IMR-90 (cell line): ENCODE measurements around the gene PGF. TPM values are rescaled to one million over a fixed set of nuclear protein-coding genes. Genes with fewer than 3 reads are reported as not detected.

Experiments
- ATAC-seq: fragments of 200-7000 bp; cut with Tn5 transposase; 2 replicates; pipeline ENCODE4 v1.9.1; 2020; ENCODE audit warnings: low read depth, mild to moderate bottlenecking, moderate library complexity
- BruUV-seq: library from RNA; stranded (reverse); fragments of 400-500 nt; replicated peaks from 2 replicates; lab custom pipeline; 2021; lab: Mats Ljungman, UMichigan
- CTCF ChIA-PET: fragments of 300-600 bp; formaldehyde crosslinking; extraction: SDS; loops from one replicate; lab custom pipeline; 2021; ENCODE audit warnings: antibody characterized with exemption; lab: Yijun Ruan, JAX
- POLR2A ChIA-PET: fragments of 300-600 bp; sonication (Branson Sonifier 250); formaldehyde crosslinking; loops from one replicate; lab custom pipeline; 2022; ENCODE audit warnings: antibody characterized with exemption; ENCODE audit not compliant: unreplicated experiment; lab: Charles Lee
- DNase-seq: peaks from one replicate; pipeline ENCODE4 v3.0.0; 2013
- H2AFZ ChIP-seq: replicated peaks from 2 replicates; pipeline ENCODE3; 2013; ENCODE audit warnings: low read length, mild to moderate bottlenecking; ENCODE audit not compliant: poor library complexity
- H2AK5ac ChIP-seq: 2 replicates; pipeline ENCODE4 v1.6.1; 2013; ENCODE audit warnings: low read depth, low read length, inconsistent platforms
- H2AK9ac ChIP-seq: replicated peaks from 2 replicates; pipeline ENCODE3; 2013; ENCODE audit warnings: mild to moderate bottlenecking, low read depth, low read length, moderate library complexity; ENCODE audit not compliant: poor library complexity
- H2BK120ac ChIP-seq: 2 replicates; pipeline ENCODE4 v1.6.1; 2013; ENCODE audit warnings: low read depth, low read length, inconsistent platforms
- H2BK15ac ChIP-seq: 3 replicates; pipeline ENCODE4 v1.6.1; 2013; ENCODE audit warnings: low read depth, low read length, inconsistent platforms
- H2BK20ac ChIP-seq: 2 replicates; pipeline ENCODE4 v1.6.1; 2013; ENCODE audit warnings: low read depth, mild to moderate bottlenecking, inconsistent platforms, low read length, moderate library complexity
- H2BK5ac ChIP-seq: 2 replicates; pipeline ENCODE4 v1.6.1; 2013; ENCODE audit warnings: mild to moderate bottlenecking, low read depth, low read length, inconsistent platforms; ENCODE audit not compliant: poor library complexity, severe bottlenecking
- H3K14ac ChIP-seq: replicated peaks from 2 replicates; pipeline ENCODE4 v1.6.1; 2013; ENCODE audit warnings: low read depth, low read length, inconsistent platforms
- H3K18ac ChIP-seq: 2 replicates; pipeline ENCODE4 v1.6.1; 2013; ENCODE audit warnings: low read depth, low read length, control low read depth
- H3K23ac ChIP-seq: 2 replicates; pipeline ENCODE4 v1.6.1; 2013; ENCODE audit warnings: low read depth, low read length, inconsistent platforms
- H3K27ac ChIP-seq: 2 replicates; pipeline ENCODE4 v1.5.1; 2013; ENCODE audit warnings: mild to moderate bottlenecking, control low read depth, low read length; ENCODE audit not compliant: insufficient read depth
- H3K27me3 ChIP-seq: 2 replicates; pipeline ENCODE4 v1.6.1; 2013; ENCODE audit warnings: low read length; ENCODE audit not compliant: control insufficient read depth, insufficient read depth
- H3K36me3 ChIP-seq: 2 replicates; pipeline ENCODE4 v1.6.1; 2013; ENCODE audit warnings: low read length, mixed read lengths; ENCODE audit not compliant: control insufficient read depth, insufficient read depth
- H3K4ac ChIP-seq: 2 replicates; pipeline ENCODE4 v1.6.1; 2013; ENCODE audit warnings: low read depth, low read length, inconsistent platforms
- H3K4me1 ChIP-seq: 2 replicates; pipeline ENCODE4 v1.6.1; 2013; ENCODE audit warnings: low read length, mixed read lengths; ENCODE audit not compliant: control insufficient read depth, insufficient read depth
- H3K4me2 ChIP-seq: 2 replicates; pipeline ENCODE4 v1.6.1; 2013; ENCODE audit warnings: low read depth, mild to moderate bottlenecking, control low read depth, low read length, moderate library complexity
- H3K4me3 ChIP-seq: 2 replicates; pipeline ENCODE4 v1.5.1; 2013; ENCODE audit warnings: low read depth, mild to moderate bottlenecking, control low read depth, low read length, moderate library complexity; ENCODE audit not compliant: insufficient read depth
- H3K56ac ChIP-seq: 2 replicates; pipeline ENCODE4 v1.6.1; 2013; ENCODE audit warnings: low read length, inconsistent platforms; ENCODE audit not compliant: insufficient read depth; ENCODE audit errors: extremely low read depth
- H3K79me1 ChIP-seq, 2 experiments: 2 replicates each; pipeline ENCODE4 v1.6.1; 2013; ENCODE audit warnings: low read length in 2 of 2, inconsistent platforms in 1 of 2, low read depth in 1 of 2
- H3K9ac ChIP-seq: 2 replicates; pipeline ENCODE4 v1.6.1; 2013; ENCODE audit warnings: low read depth, low read length, control low read depth
- H3K9me1 ChIP-seq: 2 replicates; pipeline ENCODE4 v1.6.1; 2013; ENCODE audit warnings: low read length, inconsistent platforms; ENCODE audit not compliant: insufficient read depth
- H3K9me3 ChIP-seq: 2 replicates; pipeline ENCODE4 v1.6.1; 2013; ENCODE audit warnings: low read length; ENCODE audit not compliant: control insufficient read depth, insufficient read depth
- H4K20me1 ChIP-seq: 2 replicates; pipeline ENCODE4 v1.6.1; 2013; ENCODE audit warnings: low read length, inconsistent platforms; ENCODE audit not compliant: insufficient read depth
- H4K5ac ChIP-seq: 2 replicates; pipeline ENCODE4 v1.6.1; 2013; ENCODE audit warnings: mild to moderate bottlenecking, low read depth, low read length, control low read depth
- H4K8ac ChIP-seq, 2 experiments: 2 replicates each; pipeline ENCODE4 v1.6.1; 2013; ENCODE audit warnings: low read depth in 2 of 2, low read length in 2 of 2, control low read depth in 1 of 2, inconsistent platforms in 1 of 2
- H4K91ac ChIP-seq: 2 replicates; pipeline ENCODE4 v1.6.1; 2013; ENCODE audit warnings: low read depth, low read length, inconsistent platforms; ENCODE audit not compliant: insufficient read depth
- BHLHE40 ChIP-seq: fragments of 150-350 bp; IDR thresholded peaks from 2 replicates; pipeline ENCODE4 v1.6.1; 2016; ENCODE audit warnings: mild to moderate bottlenecking, low read depth, low read length
- CEBPB ChIP-seq: IDR thresholded peaks from 2 replicates; pipeline ENCODE4 v1.6.1; 2012; ENCODE audit warnings: low read depth, low read length, improper control_type of control experiment
- WGBS, 2 experiments: methylation state at CpG; one replicate each; pipeline versions ENCODE4 v1.1.5 to v1.1.7; 2013; ENCODE audit warnings: missing lambda C conversion rate in 2 of 2; ENCODE audit not compliant: insufficient read length in 1 of 2; ENCODE audit errors: extremely low coverage in 2 of 2; 5-methylcytosine and 5-hydroxymethylcytosine counted together
- dilution Hi-C: fragments of 300-500 bp; cut with HindIII; formaldehyde crosslinking; loops from one replicate; pipeline ENCODE4 v1.14.3; 2018; ENCODE audit warnings: low sequenced_read_pairs; ENCODE audit not compliant: unreplicated experiment
- in situ Hi-C: fragments of 300-500 bp; cut with MboI; formaldehyde crosslinking; loops from 3 replicates; pipeline ENCODE4 v1.14.3; 2019; ENCODE audit warnings: low sequenced_read_pairs, inconsistent platforms, mixed read lengths
- intact Hi-C: fragments of 100-400 bp; cut with micrococcal nuclease; formaldehyde crosslinking; loops from 2 replicates; pipeline ENCODE4 v1.10.0; 2022
- polyA plus RNA-seq, 3 experiments: library from polyadenylated mRNA; depleted of rRNA; stranded (reverse); fragments of >200 nt; gene quantifications; 2 replicates each; pipeline ENCODE4 v1.2.3, GENCODE V29; 2012; ENCODE audit warnings: low replicate concordance in 1 of 3
- total RNA-seq: library from RNA; depleted of rRNA; stranded (reverse); fragments of >200 nt; gene quantifications from 2 replicates; pipeline ENCODE4 v1.2.3, GENCODE V29; 2012

PGF gene
- total and polyA plus RNA-seq, 2 of the 4 experiments (the other 2 are of a cell fraction): 0.36 to 0.39 TPM

- peak overlapping the region in 1 of 2 experiments; percentile 63; a peak in 1 of 4 replicates for H4K8ac ChIP-seq
- H4K20me1 ChIP-seq: no peaks in the 10 kb centered on the region
- no peak overlapping the region for H3K4me2 ChIP-seq
- TF ChIP-seq CEBPB (no peak), BHLHE40 (0 out of 2 replicates have a peak, but pooled peaks have one; percentile 31)
- H3K27me3 ChIP-seq: peaks cover 13% of the 10 kb centered on the region
- H3K23ac ChIP-seq: no peak overlapping the region
- 0 out of 2 replicates have a peak overlapping the region, but pooled peaks have one; percentile 26 for H2AK5ac ChIP-seq
- H3K79me1 ChIP-seq: no peaks in the 10 kb centered on the region
- H3K36me3 ChIP-seq: no peaks in the 10 kb centered on the region
- no peak overlapping the region for H3K27ac ChIP-seq
- ATAC-seq: no peak; the same call in 1 of the 2 replicates
- POLR2A ChIA-PET: no interaction called here
- no peak overlapping the region for H3K9ac ChIP-seq
- in situ Hi-C loops: no loop called here
- H2BK120ac ChIP-seq: peak overlapping the region; percentile 48
- 0 out of 2 replicates have a peak overlapping the region, but pooled peaks have one; percentile 11 for H3K4ac ChIP-seq
- WGBS, 2 experiments: 92% methylated on average over 8 of the region's 15 CpGs; no CpG with 5 or more reads in 1 of the 2 experiments
- H3K9me3 ChIP-seq: no peaks in the 10 kb centered on the region
- no TSS peak for BruUV-seq
- DNase-seq: peak; percentile 44
- 0 out of 2 replicates have a peak overlapping the region, but pooled peaks have one; percentile 5 for H3K14ac ChIP-seq
- H3K4me1 ChIP-seq: no peaks in the 10 kb centered on the region
- H2AK9ac ChIP-seq: no peak overlapping the region
- H3K18ac ChIP-seq: no peak overlapping the region
- 0 out of 2 replicates have a peak, but pooled peaks cover 3% of the 10 kb centered on the region for H3K9me1 ChIP-seq
- peak overlapping the region; percentile 23; the same call in 1 of the 3 replicates for H2BK15ac ChIP-seq
- H4K5ac ChIP-seq: no peak overlapping the region; the same call in 1 of the 2 replicates
- CTCF ChIA-PET: no interaction called here
- intact Hi-C loops: no loop called here
- no peak overlapping the region for H3K56ac ChIP-seq
- peak overlapping the region; percentile 48 for H2BK5ac ChIP-seq
- H3K4me3 ChIP-seq: no peak overlapping the region
- dilution Hi-C loops: no loop called here
- H2BK20ac ChIP-seq: no peak overlapping the region
- no peak overlapping the region; the same call in none of the 2 replicates for H4K91ac ChIP-seq
- peak overlapping the region; percentile 71 for H2AFZ ChIP-seq
Measured at GRCh38 chr14:74973003-74973653, 17.7 kb upstream of the PGF start.
